ENCODE data around the gene LRIG3. TPM values are rescaled to one million over a fixed set of nuclear protein-coding genes. Genes with fewer than 3 reads are reported as not detected.

Gene LRIG3
- total and polyA plus RNA-seq, 2 of the 8 experiments (the other 6 are each of a cell fraction or from before 2014, with no cell fraction given), result 6.5 to 9.1 TPM

DNA sequence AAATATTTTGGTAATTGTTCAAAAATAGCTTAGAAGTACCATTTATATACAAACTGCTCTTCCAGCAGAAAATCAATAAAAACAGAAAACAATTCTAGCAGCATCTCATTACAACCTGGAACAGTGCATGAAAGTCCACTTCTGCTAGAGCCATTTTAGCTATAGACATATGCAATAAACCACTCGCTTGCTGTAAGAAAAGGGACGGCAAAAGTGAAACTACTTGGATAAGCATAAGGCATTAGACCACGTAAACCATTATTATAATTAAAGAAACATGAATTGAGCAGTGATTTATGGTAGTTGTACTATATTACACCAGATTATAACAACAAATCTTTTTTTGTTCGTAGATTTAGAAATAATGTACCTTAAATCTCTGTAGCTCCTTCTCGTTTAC, 48.7 kb downstream of the LRIG3 start:
- Histone ChIP-seq H2BK120ac (replicated peaks; ENCODE audit: low read depth, low read length) (no peak overlapping the region), H3K27me3 (replicated peaks in 1 of 4; ENCODE audit: control insufficient read depth in 3 of 4, extremely low read depth in 1 of 4, insufficient read depth in 3 of 4, low read length in 3 of 4) (no peaks in the 10 kb centered on the region), H3K23me2 (ENCODE audit: low read depth, low read length) (no peaks in the 10 kb centered on the region), H2AK5ac (ENCODE audit: low read depth, low read length) (no peak overlapping the region), H4K8ac (ENCODE audit: extremely low read depth, insufficient read depth, low read length) (no peak overlapping the region), H3K14ac (ENCODE audit: insufficient read length) (no peak overlapping the region), H3K4me1 (replicated peaks in 1 of 4; ENCODE audit: control insufficient read depth in 3 of 4, insufficient read depth in 4 of 4, low read length in 3 of 4) (no peaks in the 10 kb centered on the region), H4K20me1 (replicated peaks in 1 of 2; ENCODE audit: control insufficient read depth in 1 of 2, insufficient read depth in 2 of 2, low read length in 2 of 2) (no peaks in the 10 kb centered on the region), H3K23ac (ENCODE audit: insufficient read length) (no peak overlapping the region), H2AFZ (ENCODE audit: low read length) (no peak overlapping the region), H2BK15ac (ENCODE audit: low read length) (no peak overlapping the region), H2BK12ac (ENCODE audit: low read depth, low read length) (no peak overlapping the region), H3K9ac (replicated peaks in 1 of 4; ENCODE audit: extremely low read depth in 1 of 4, low read depth in 3 of 4, low read length in 3 of 4) (no peak overlapping the region), H3K36me3 (ENCODE audit: control insufficient read depth in 2 of 4, insufficient read depth in 4 of 4, low read length in 3 of 4) (peaks cover 0 to 26% (median 6%) of the 10 kb centered on the region in 4 experiments; a peak in 6 of 8 replicates), H4K91ac (replicated peaks; ENCODE audit: insufficient read length, low read length) (no peak overlapping the region), H3K9me3 (ENCODE audit: insufficient read depth in 2 of 2, low read depth in 1 of 2, low read length in 1 of 2) (no peaks in the 10 kb centered on the region), H4K5ac (ENCODE audit: insufficient read length, low read depth, low read length) (no peak overlapping the region), H3K4me3 (ENCODE audit: extremely low read depth in 1 of 4, insufficient read depth in 2 of 4, low read depth in 3 of 4, low read length in 4 of 4) (no peak overlapping the region), H3K4me2 (ENCODE audit: insufficient read depth in 1 of 2, low read depth in 2 of 2, low read length in 2 of 2) (no peak overlapping the region), H3K27ac (ENCODE audit: low read depth, low read length) (no peak overlapping the region), H3K56ac (replicated peaks; ENCODE audit: insufficient read length, low read depth, low read length) (no peak overlapping the region), H3K79me1 (ENCODE audit: low read depth, low read length) (no peaks in the 10 kb centered on the region), H3K4ac (replicated peaks; ENCODE audit: insufficient read length, low read depth, low read length) (no peak overlapping the region), H3K18ac (ENCODE audit: extremely low read depth, low read length) (no peak overlapping the region), H3K79me2 (ENCODE audit: control insufficient read depth in 1 of 2, insufficient read depth in 2 of 2, low read length in 2 of 2) (no peaks in the 10 kb centered on the region), H2BK20ac (ENCODE audit: low read length) (no peak overlapping the region), H2BK5ac (ENCODE audit: low read depth, low read length) (no peak overlapping the region)
- 94% methylated on average over 5 of the region's 5 CpGs; no CpG with 5 or more reads in 1 of the 2 experiments for WGBS, 2 experiments (ENCODE audit: extremely low coverage in 1 of 2, insufficient coverage in 1 of 2, insufficient read length in 1 of 2, insufficient replicate concordance in 2 of 2, low coverage in 1 of 2, low lambda C conversion rate in 2 of 2, missing lambda C conversion rate in 1 of 2)
- FAIRE-seq (no peak), DNase-seq (ENCODE audit: low read depth in 1 of 2, low spot score in 2 of 2) (no peak)
- ChIA-PET POLR2A (ENCODE audit: partially characterized antibody) (no interaction called here), CTCF (ENCODE audit: partially characterized antibody) (interaction anchor here (1.1 to 1.2 kb wide), 2 partner anchors 174 to 331 kb away, joined by 3 to 4 read pairs; no protein-coding TSS in a partner anchor)
- TF ChIP-seq BRCA1 (IDR thresholded peaks at IDR 0.05; ENCODE audit: low read depth, low read length) (no peak), PHF8 (conservative IDR thresholded peaks at IDR 0.05; ENCODE audit: low read depth, low read length) (no peak), CBX8 (IDR thresholded peaks at IDR 0.05; ENCODE audit: borderline replicate concordance, low read depth, low read length) (no peak)
